Measurements from ENCODE around the gene STX1B. TPM values are rescaled to one million over a fixed set of nuclear protein-coding genes. Genes with fewer than 3 reads are reported as not detected.

Gene STX1B
- total and polyA plus RNA-seq, 5 donors from 2014 or later: 0.74 TPM; not detected in 4

DNA sequence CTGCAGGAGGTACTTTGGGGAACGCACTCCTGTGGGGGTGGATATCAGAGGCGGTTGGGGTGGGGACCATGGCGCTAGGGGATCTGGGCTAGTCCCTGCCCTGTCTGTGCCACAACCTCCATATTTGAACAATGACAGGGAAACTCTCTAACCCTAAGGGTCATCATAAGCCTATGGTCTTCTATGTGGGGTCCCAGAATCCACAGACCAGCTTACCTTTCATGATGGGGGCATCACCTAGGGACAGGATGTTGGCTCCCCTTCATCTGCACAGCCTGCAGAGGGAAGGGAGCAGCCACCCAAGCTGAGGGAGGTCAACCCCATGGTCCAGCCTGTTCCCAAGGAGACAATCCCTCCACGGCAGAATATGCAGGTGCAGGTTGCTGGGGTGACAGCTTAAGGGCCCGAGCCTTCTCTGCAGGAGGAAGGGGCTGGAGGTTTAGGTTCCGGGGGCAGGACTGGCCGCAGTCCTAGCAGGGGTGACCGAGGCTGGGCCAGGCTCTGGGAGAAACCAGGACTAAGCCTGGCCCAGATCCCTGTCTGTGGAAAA lies 59.8 kb downstream of the STX1B start:
- no peaks in the 10 kb centered on the region for H3K27me3 Mint-ChIP-seq
- H3K4me1 Mint-ChIP-seq: peaks cover 5 to 29% (median 18%) of the 10 kb centered on the region in 4 donors
- H3K4me3 Mint-ChIP-seq: peak overlapping the region; percentile 91 to 97 (median 94)
- peaks cover 27% of the 10 kb centered on the region for H3K4me1 ChIP-seq (ENCODE audit: control insufficient read depth, insufficient read depth, low read length, poor library complexity, severe bottlenecking)
- peak overlapping the region; percentile 76 for H3K4me3 ChIP-seq (ENCODE audit: low read depth, low read length)
- no peaks in the 10 kb centered on the region for H3K9me3 Mint-ChIP-seq
- no peaks in the 10 kb centered on the region for H3K36me3 Mint-ChIP-seq
- H3K27ac Mint-ChIP-seq: peak overlapping the region in 2 of 3 donors; percentile 92
- H3K36me3 ChIP-seq (ENCODE audit: control insufficient read depth, insufficient read depth, low read length): no peaks in the 10 kb centered on the region
- DNase-seq (no peak), ATAC-seq (ENCODE audit: low read depth in 2 of 2) (peak in 1 of 2 donors; percentile 2)
- H3K27ac ChIP-seq (ENCODE audit: insufficient read depth, low read length, poor library complexity, severe bottlenecking): peak overlapping the region; percentile 63
- H3K9me3 ChIP-seq (ENCODE audit: control insufficient read depth in 2 of 2, low read length in 2 of 2): no peaks in the 10 kb centered on the region
- H3K27me3 ChIP-seq (ENCODE audit: control insufficient read depth, insufficient read depth, low read length): no peaks in the 10 kb centered on the region

DNA sequence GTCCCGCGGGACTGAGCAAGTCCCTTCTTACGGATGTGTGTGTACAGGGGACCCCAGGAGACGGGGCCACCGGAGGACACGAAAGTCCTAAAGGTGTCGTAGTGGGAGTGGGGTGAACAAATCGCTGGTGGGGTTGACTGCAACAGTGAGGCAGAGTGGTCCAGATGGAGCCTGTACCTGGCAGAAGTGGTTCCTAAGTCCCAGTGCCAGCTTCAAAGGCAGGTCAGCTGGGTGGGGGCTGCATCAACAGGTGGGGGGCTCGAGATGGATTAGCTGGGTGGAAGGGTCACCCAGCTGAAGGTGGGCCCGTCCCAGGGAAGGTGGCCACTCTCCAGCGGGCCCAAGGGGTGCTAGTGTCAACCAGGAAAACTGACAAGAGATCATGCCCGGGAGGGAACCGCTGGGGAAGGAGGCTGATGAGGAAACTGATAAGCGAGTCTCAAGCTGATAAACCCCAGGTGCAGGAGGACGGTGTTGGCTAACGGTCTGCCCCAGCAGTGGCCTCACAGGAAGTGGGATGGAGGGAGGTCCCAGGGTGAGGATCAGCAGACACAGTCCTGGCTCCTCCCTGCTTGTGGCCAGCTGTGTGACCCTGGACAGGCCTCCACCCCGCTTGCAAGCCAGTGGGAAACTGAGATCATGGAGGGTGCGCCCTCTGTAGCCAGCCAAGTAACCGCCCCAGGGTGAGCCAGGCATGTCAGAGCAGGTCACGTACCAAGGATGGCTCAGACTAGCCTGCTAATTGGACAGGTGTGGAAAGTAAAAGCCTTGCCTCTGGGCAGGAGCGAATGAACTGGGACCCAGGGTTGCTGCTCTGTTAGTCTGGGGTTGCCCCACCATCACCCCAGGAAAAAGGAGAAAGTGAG lies 60.6 kb downstream of the STX1B start:
- peak overlapping the region; percentile 63 for H3K27ac ChIP-seq (ENCODE audit: insufficient read depth, low read length, poor library complexity, severe bottlenecking)

DNA sequence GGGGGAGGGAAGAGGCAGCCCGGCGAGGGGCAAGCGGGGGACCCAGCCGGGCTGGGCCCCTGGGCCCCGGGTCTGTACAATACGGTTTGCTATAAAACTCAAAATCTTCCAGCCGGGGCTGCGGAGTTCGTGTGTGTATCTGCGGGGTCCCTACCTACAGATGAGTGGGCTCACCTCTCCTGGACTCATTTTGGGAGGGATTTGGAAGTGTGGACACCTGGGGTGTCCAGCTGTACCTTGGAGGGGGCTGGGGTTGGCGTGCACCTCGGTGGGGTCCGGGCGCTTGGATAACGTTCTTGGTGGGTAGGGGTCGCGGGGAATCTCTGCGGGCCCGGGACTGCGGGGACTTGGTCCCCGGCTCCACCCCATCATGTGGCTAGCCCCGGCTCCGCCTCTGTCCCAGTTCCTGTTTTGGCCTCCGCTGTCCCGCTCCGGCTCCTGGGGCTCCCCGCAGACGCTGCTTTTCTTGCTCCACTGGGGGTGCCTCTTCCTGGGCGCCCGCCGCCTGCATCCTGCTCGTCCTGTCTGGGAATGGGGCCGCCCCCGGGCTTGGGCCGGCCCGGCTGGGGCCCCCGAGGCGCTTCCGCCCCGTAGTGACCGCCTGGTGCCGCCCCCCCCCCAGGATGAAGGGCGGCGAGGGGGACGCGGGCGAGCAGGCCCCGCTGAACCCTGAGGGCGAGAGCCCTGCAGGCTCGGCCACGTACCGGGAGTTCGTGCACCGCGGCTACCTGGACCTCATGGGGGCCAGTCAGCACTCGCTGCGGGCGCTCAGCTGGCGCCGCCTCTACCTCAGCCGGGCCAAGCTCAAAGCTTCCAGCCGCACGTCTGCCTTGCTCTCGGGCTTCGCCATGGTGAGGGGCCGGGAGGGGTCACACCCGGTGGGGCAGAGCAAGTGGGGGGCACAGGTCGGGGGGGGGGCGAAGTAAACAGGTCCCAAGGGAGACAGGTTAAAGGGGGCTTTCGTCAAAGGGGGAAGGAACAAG lies 61.5 kb downstream of the STX1B start, which contains the start of gene ORAI3:
ORAI3 (plus strand) TSS at position 402 of the 983 bp plus-strand sequence; CDS start at position 624, 222 bp downstream.
- Histone ChIP-seq H3K27me3 (ENCODE audit: control insufficient read depth, insufficient read depth, low read length) (no peaks in the 10 kb centered on the region), H3K9me3 (ENCODE audit: control insufficient read depth in 2 of 2, low read length in 2 of 2) (no peaks in the 10 kb centered on the region), H3K4me1 (ENCODE audit: control insufficient read depth, insufficient read depth, low read length, poor library complexity, severe bottlenecking) (peaks cover 27% of the 10 kb centered on the region), H3K27ac (ENCODE audit: insufficient read depth, low read length, poor library complexity, severe bottlenecking) (peak within 1 kb of the TSS; percentile 63), H3K36me3 (ENCODE audit: control insufficient read depth, insufficient read depth, low read length) (peaks cover 3% of the 10 kb centered on the region), H3K4me3 (ENCODE audit: low read depth, low read length) (peak within 1 kb of the TSS; percentile 76)
- DNase-seq: peak; percentile 24 to 66 (median 27)
- Mint-ChIP-seq H3K27ac (peak within 1 kb of the TSS; percentile 92 to 94 (median 92)), H3K4me3 (peak within 1 kb of the TSS; percentile 91 to 97 (median 94)), H3K27me3 (no peaks in the 10 kb centered on the region), H3K4me1 (peaks cover 5 to 28% (median 16%) of the 10 kb centered on the region in 4 donors), H3K9me3 (no peaks in the 10 kb centered on the region), H3K36me3 (peaks cover 5% of the 10 kb centered on the region)
- peak; percentile 50 to 52 for ATAC-seq (ENCODE audit: low read depth in 2 of 2)

More for the DNA sequence above, 60.6 kb downstream of the STX1B start:
- DNase-seq: peak in 1 of 3 donors; percentile 74
- Histone ChIP-seq H3K4me3 (ENCODE audit: low read depth, low read length) (peak overlapping the region; percentile 76), H3K9me3 (ENCODE audit: control insufficient read depth in 2 of 2, low read length in 2 of 2) (no peaks in the 10 kb centered on the region), H3K27me3 (ENCODE audit: control insufficient read depth, insufficient read depth, low read length) (no peaks in the 10 kb centered on the region), H3K4me1 (ENCODE audit: control insufficient read depth, insufficient read depth, low read length, poor library complexity, severe bottlenecking) (peaks cover 27% of the 10 kb centered on the region), H3K36me3 (ENCODE audit: control insufficient read depth, insufficient read depth, low read length) (no peaks in the 10 kb centered on the region)
- Mint-ChIP-seq H3K4me3 (peak overlapping the region; percentile 91 to 97 (median 94)), H3K9me3 (no peaks in the 10 kb centered on the region), H3K27ac (peak overlapping the region; percentile 92 to 94 (median 92)), H3K36me3 (no peaks in the 10 kb centered on the region), H3K27me3 (no peaks in the 10 kb centered on the region), H3K4me1 (peaks cover 5 to 29% (median 18%) of the 10 kb centered on the region in 4 donors)
- ATAC-seq (ENCODE audit: low read depth in 2 of 2): peak; percentile 42 to 51

DNA sequence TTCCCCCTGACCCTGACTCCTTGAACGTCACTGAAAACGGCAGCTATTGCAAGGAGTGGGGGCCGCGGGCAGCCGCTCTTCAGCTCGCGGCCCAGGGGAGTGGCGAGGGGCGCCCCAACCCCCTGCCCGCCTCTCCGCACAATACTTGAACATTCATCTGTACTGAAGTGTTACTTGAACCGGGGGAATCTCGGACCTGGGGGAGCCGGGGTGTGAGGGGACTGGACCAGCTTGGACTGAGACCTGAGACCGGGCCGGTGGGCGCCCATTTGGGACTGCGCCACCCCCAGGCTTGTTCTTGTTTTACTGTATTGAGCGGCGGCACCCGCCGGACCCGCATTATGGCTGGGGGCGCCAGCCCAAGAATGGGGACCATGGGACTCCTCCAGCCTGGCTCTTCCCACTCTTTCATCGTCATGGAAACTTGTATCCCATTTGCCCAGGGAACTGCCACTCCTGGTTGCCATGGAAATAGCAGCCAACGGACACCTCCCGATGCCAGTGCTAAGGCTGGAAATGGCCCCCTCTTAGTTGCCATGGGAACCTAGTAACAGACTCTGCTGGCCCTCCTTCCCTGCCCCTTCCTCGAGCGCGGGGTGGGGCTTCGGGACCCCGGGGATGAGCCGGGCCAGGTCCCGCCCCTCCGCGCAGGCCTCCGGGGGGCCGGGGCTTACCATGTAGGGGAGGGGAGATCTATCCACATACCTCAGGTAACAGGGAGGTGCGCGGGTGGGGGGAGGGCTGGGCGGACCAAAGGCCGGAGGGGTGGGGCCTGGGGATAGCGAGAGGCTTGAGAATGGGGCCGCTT lies 62.4 kb downstream of the STX1B start:
- DNase-seq (no peak), ATAC-seq (ENCODE audit: low read depth in 2 of 2) (no peak)
- peak overlapping the region in 1 of 3 donors; percentile 31 for H3K27ac Mint-ChIP-seq
- no peaks in the 10 kb centered on the region for H3K27me3 Mint-ChIP-seq
- peaks cover 0 to 23% (median 13%) of the 10 kb centered on the region in 4 donors for H3K4me1 Mint-ChIP-seq
- peaks cover 27% of the 10 kb centered on the region for H3K4me1 ChIP-seq (ENCODE audit: control insufficient read depth, insufficient read depth, low read length, poor library complexity, severe bottlenecking)
- no peak overlapping the region for H3K4me3 ChIP-seq (ENCODE audit: low read depth, low read length)
- H3K9me3 Mint-ChIP-seq: no peaks in the 10 kb centered on the region
- H3K36me3 Mint-ChIP-seq: peaks cover 8% of the 10 kb centered on the region
- no peaks in the 10 kb centered on the region for H3K27me3 ChIP-seq (ENCODE audit: control insufficient read depth, insufficient read depth, low read length)
- peaks cover 3% of the 10 kb centered on the region for H3K36me3 ChIP-seq (ENCODE audit: control insufficient read depth, insufficient read depth, low read length)
- H3K9me3 ChIP-seq (ENCODE audit: control insufficient read depth in 2 of 2, low read length in 2 of 2): no peaks in the 10 kb centered on the region
- peak overlapping the region in 2 of 4 donors; percentile 16 to 93 for H3K4me3 Mint-ChIP-seq
- peak overlapping the region; percentile 63 for H3K27ac ChIP-seq (ENCODE audit: insufficient read depth, low read length, poor library complexity, severe bottlenecking)

DNA sequence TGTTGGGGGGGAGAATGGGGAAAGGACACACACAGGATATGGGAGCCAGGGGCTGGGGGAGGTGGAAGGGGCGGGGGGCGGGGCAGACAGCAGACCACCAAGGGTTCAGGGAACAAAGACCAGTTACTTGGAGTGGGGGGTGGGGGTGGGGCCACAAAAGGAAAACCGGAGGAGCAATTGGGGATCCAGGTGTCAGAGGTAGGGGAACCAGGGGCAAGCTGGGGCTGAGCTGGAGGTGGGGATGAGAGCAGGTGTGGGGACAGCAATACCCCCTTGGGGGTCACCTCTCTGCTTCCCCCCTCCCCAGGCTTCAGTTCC lies 62.9 kb downstream of the STX1B start:
- H3K9me3 ChIP-seq (ENCODE audit: control insufficient read depth in 2 of 2, low read length in 2 of 2): no peaks in the 10 kb centered on the region
- H3K4me1 ChIP-seq (ENCODE audit: control insufficient read depth, insufficient read depth, low read length, poor library complexity, severe bottlenecking): peaks cover 27% of the 10 kb centered on the region
- no peak for ATAC-seq (ENCODE audit: low read depth in 2 of 2)
- Mint-ChIP-seq H3K36me3 (peaks cover 8% of the 10 kb centered on the region), H3K27me3 (no peaks in the 10 kb centered on the region), H3K4me1 (peaks cover 0 to 27% (median 13%) of the 10 kb centered on the region in 4 donors), H3K4me3 (no peak overlapping the region), H3K27ac (no peak overlapping the region), H3K9me3 (no peaks in the 10 kb centered on the region)
- no peaks in the 10 kb centered on the region for H3K27me3 ChIP-seq (ENCODE audit: control insufficient read depth, insufficient read depth, low read length)
- no peak for DNase-seq
- H3K36me3 ChIP-seq (ENCODE audit: control insufficient read depth, insufficient read depth, low read length): peaks cover 3% of the 10 kb centered on the region
- H3K4me3 ChIP-seq (ENCODE audit: low read depth, low read length): no peak overlapping the region
- H3K27ac ChIP-seq (ENCODE audit: insufficient read depth, low read length, poor library complexity, severe bottlenecking): no peak overlapping the region

DNA sequence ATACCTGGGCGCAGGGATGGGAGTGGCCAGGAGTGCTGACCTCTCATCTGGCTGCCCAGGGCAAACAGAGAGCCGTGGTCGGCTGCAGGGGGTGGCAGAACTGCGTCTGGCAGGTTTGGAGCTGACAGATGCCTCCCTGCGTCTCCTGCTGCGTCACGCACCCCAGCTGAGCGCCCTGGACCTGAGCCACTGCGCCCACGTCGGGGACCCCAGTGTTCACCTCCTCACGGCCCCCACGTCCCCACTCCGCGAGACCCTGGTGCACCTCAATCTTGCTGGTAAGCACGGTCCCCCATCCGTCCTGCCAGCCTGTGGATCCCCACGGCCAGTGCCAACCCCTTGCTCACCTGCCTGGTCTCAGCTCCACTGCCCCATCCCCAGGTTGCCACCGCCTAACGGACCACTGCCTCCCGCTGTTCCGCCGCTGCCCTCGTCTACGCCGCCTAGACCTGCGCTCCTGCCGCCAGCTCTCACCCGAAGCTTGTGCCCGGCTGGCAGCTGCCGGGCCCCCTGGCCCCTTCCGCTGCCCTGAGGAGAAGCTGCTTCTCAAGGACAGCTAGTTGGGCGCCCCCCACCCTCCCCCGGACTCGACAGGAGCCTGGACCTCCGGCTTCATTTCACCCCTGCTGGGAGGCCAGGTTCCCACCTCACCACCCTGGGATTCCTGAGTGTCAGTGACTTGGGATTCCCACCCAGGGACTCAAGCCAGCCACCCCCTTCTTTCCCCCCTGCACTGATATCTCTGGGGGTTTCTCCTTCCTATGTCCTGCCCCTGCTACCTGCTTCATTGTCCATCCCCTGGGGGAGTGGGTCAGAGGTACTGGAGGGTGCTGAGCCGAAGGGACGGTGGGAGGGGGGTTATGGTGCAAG lies 63.5 kb downstream of the STX1B start:
- Histone ChIP-seq H3K27ac (ENCODE audit: insufficient read depth, low read length, poor library complexity, severe bottlenecking) (no peak overlapping the region), H3K9me3 (ENCODE audit: control insufficient read depth in 2 of 2, low read length in 2 of 2) (no peaks in the 10 kb centered on the region), H3K4me3 (ENCODE audit: low read depth, low read length) (no peak overlapping the region), H3K36me3 (ENCODE audit: control insufficient read depth, insufficient read depth, low read length) (peaks cover 3% of the 10 kb centered on the region), H3K4me1 (ENCODE audit: control insufficient read depth, insufficient read depth, low read length, poor library complexity, severe bottlenecking) (peaks cover 32% of the 10 kb centered on the region), H3K27me3 (ENCODE audit: control insufficient read depth, insufficient read depth, low read length) (no peaks in the 10 kb centered on the region)
- ATAC-seq (ENCODE audit: low read depth in 2 of 2) (no peak), DNase-seq (no peak)
- H3K9me3 Mint-ChIP-seq: no peaks in the 10 kb centered on the region
- H3K4me3 Mint-ChIP-seq: peak overlapping the region in 3 of 4 donors; percentile 47 to 86 (median 82)
- H3K27ac Mint-ChIP-seq: peak overlapping the region in 1 of 3 donors; percentile 56
- H3K36me3 Mint-ChIP-seq: peaks cover 8% of the 10 kb centered on the region
- no peaks in the 10 kb centered on the region for H3K27me3 Mint-ChIP-seq
- peaks cover 0 to 32% (median 13%) of the 10 kb centered on the region in 4 donors for H3K4me1 Mint-ChIP-seq
